RPMI8226 (cell line): ENCODE measurements around the gene C6orf141.

Experiments
- DNase-seq: peaks from one replicate; pipeline ENCODE4 v3.0.0-alpha.2; 2015

C6orf141 gene

GRCh38 chr6:49550492-49551077, at the start of gene C6orf141:
Gene C6orf141 (plus strand): TSS chr6:49550668. CDS start chr6:49550793, 125 bp downstream.
- DNase-seq, result peak; percentile 25

GRCh38 chr6:49504666-49505065, 45.8 kb upstream of the C6orf141 start:
- DNase-seq, result no peak

GRCh38 chr6:49506569-49507111, 43.8 kb upstream of the C6orf141 start:
- no peak for DNase-seq

GRCh38 chr6:49509342-49509741, 41.1 kb upstream of the C6orf141 start:
- no peak for DNase-seq

- no peak for DNase-seq
Observed at GRCh38 chr6:49513153-49513989, 37.1 kb upstream of the C6orf141 start.

GRCh38 chr6:49514571-49515484, 35.6 kb upstream of the C6orf141 start:
- no peak for DNase-seq

- no peak for DNase-seq
Observed at GRCh38 chr6:49515485-49516146, 34.9 kb upstream of the C6orf141 start.

GRCh38 chr6:49516147-49516505, 34.3 kb upstream of the C6orf141 start:
- DNase-seq, result no peak

- DNase-seq, result no peak
Observed at GRCh38 chr6:49517919-49518318, 32.5 kb upstream of the C6orf141 start.

- DNase-seq, result no peak
Observed at GRCh38 chr6:49519660-49520059, 30.8 kb upstream of the C6orf141 start.

GRCh38 chr6:49522710-49523593, 27.5 kb upstream of the C6orf141 start:
- DNase-seq, result no peak

- DNase-seq, result no peak
Observed at GRCh38 chr6:49523901-49524300, 26.6 kb upstream of the C6orf141 start.

GRCh38 chr6:49524541-49524940, 25.9 kb upstream of the C6orf141 start:
- no peak for DNase-seq

GRCh38 chr6:49526598-49526997, 23.9 kb upstream of the C6orf141 start:
- DNase-seq, result no peak

- no peak for DNase-seq
Observed at GRCh38 chr6:49527320-49527719, 23.1 kb upstream of the C6orf141 start.

- DNase-seq, result no peak
Observed at GRCh38 chr6:49528571-49528970, 21.9 kb upstream of the C6orf141 start.

GRCh38 chr6:49530141-49530776, 20.2 kb upstream of the C6orf141 start:
- DNase-seq, result no peak

- DNase-seq, result peak; percentile 64
Observed at GRCh38 chr6:49531774-49532569, 18.5 kb upstream of the C6orf141 start.

GRCh38 chr6:49535795-49536194, 14.7 kb upstream of the C6orf141 start:
- DNase-seq, result no peak

- DNase-seq, result no peak
Observed at GRCh38 chr6:49539102-49539501, 11.4 kb upstream of the C6orf141 start.
